GM18873 (cell line): Measurements from ENCODE around the gene IFT80.
A peak's percentile ranks its signal among the peaks of the same experiment; 100 is the strongest.
"Not testable (repeated sequence)": the region's sequence is repeated elsewhere in the genome, so short reads cannot be mapped to it uniquely, and the experiment has no call there.

Experiments
- ATAC-seq: cut with Tn5 transposase; IDR thresholded peaks from one replicate; pipeline ENCODE4 v1.9.1; 2021; ENCODE audit warnings: mild to moderate bottlenecking, moderate library complexity, moderate number of reproducible peaks; ENCODE audit not compliant: unreplicated experiment, low FRiP score

IFT80 gene

DNA sequence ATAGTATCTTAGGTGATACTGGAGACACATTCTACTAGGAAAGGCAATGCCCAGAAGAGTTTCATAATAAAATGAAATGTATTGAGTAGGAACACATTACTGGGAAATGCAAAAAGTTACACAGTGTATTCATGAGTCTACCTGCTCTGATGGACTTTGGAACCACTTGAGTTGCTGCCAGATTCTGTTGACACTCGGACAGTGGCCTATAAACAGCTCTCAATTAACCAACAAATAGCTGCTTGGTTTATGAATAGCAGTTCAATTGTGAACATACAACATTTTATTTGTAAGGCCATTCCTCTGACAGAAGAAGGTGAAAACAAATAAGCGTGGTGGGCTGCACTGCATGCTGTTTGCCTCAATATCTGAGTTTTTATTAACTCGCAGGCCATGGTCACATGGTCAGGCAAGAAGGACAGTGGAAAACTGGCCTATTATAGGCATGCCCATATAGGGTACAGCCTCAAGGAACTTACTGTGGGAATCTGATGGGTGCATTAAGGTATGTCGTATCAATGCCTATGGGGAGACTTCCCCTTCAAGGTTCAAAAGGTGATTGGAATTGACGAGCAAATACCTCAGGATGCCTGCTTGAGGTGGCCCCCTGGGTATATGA, 107.6 kb downstream of the IFT80 start:
- ATAC-seq: no peak

GRCh38 chr3:160287666-160288065, 111.4 kb downstream of the IFT80 start:
- ATAC-seq: no peak

- ATAC-seq: peak; percentile 58
These were observed 112.8 kb downstream of the IFT80 start for GRCh38 chr3:160286231-160286630.

DNA sequence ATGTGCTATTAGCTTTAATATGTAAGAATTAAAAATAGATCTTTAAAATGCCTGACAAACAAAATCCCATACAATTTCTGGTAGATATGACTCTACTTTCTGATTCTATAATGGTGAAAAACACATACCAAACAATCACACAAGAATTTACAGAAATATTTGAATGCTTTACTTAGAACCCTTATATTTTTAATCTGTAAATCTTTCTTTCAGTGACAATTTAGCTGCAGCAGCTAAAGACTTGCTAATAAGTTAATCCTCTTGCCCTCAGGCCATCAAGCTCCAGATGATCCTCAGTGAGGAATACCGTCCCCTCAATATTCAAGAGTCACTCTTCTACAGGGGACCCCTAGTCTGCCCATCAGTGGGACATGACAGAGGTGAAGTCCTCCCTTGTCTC, 118.2 kb downstream of the IFT80 start:
- ATAC-seq: no peak

DNA sequence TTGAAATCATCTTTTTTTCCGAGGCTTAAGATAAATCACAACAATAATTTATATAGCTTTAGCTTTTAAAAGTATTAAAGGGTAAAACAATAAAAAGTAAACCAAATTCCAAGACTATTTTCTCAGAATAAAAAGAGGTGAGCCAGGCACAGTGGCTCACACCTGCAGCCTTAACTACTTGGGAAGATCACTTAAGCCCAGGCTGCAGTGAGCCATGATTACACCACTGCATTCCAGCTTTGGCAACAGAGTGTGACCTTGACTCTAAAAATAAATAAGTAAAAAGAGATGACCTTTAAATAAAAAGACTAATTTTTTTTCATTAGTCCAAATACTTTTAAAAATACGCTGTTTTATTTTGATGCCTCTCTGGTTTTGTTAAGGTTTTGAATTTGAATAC, 119.4 kb downstream of the IFT80 start:
- no peak for ATAC-seq

DNA sequence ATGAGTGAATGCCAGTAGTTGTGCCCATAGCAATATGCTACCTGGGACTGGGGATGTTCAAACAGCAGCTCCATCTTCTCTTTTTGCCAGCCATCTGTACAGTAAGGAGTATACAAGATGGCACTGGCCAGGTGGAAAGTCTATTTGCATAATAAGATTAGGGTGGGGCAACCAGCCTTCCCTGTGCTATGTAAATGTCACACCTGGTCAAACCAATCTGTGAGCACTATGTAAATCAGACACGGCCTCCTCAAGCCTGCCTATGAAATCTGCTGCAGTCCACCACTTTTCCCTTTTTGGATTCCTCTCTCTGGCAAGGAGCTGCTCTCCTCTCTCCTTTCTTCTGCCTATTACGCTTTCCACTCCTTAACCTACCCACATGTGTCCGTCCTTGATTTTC, 120.8 kb downstream of the IFT80 start:
- ATAC-seq: no peak

DNA sequence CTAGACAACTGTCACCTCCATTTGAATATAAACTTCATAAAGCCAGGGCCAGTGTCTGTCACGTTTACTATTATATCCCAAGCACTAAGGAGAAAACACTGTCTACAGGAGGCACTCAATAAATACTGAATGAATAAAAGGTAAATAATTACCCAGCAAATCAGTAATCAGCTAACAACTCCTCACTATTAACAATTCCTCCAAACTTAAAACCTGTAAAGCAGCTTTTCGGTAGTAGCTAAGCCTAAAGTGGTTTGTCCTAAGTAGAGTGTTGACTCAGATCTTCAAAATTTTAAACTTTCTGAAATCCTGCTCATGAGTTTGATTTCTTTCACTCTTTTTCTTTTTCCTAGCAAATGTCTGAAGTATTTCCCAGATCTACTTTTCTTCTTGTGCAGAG, 133.9 kb downstream of the IFT80 start:
- ATAC-seq: no peak

DNA sequence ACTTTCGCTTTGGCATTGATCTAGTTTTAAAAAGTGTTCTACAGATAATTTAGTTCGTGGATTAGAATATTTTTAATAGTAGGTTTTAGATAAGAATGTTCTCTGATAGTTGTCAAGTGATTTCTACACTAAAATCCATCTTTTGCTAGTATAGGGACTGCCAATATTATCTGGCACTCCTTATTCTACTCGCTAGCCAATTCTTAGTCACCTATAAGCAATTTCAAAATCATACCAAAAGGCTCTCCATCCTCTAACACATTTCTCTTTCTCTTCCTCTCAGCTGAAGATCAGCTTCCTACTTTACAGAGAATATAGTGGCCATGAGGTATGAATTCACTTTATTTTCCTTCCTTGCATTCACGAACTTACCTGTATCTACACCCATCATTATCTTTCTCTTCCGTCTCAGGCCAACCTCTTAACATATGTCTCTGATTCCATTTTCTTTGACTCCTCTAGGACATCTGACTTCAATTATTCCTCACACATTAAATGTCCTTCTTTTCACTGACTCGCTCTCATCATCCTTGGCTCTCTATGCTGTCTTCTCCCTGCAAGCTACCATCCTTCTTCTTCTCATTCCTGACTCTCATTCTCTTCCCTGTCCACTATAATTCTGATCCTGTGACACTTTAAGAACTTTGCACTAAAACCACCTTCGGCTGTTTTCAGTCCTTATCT, 138.3 kb downstream of the IFT80 start:
- no peak for ATAC-seq

DNA sequence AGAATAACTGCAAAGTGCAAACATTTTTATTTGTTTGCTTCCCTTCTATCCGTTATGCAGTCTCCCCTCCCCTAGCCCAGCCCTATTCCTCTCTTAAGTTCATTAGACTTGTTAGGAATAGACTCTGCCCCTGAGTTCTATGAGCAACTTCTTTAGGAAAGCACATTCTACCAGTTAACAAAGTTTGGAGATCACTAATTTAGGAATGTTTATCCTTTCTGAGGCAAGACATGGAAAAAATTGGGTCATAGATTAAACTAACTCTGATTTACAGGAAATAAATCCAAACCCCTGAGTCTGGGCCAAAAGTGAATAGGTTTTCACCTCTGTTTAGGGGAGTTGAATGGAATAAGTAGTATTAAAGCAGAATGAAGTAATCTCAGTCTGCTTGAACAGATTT, 139.4 kb downstream of the IFT80 start:
- no peak for ATAC-seq

DNA sequence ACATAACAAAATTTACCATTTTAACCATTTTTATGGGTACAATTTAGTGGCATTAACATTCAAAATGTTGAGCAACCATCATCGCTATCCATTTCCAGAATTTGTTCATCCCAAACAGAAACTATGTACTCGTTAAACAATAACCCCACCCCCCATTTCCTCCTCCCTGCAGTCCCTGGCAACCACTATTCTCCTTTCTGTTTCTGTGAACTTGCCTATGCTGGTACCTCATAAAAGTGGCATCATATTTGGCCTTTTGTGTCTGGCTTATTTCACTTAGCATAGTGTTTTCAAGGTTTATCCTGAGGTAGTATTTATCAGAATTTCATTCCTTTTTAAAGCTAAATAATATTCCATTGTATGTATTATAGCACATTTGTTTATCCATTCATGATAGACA, 141.4 kb downstream of the IFT80 start:
- ATAC-seq: no peak

- ATAC-seq: no peak
These were observed 145.7 kb downstream of the IFT80 start for GRCh38 chr3:160253298-160253697.

DNA sequence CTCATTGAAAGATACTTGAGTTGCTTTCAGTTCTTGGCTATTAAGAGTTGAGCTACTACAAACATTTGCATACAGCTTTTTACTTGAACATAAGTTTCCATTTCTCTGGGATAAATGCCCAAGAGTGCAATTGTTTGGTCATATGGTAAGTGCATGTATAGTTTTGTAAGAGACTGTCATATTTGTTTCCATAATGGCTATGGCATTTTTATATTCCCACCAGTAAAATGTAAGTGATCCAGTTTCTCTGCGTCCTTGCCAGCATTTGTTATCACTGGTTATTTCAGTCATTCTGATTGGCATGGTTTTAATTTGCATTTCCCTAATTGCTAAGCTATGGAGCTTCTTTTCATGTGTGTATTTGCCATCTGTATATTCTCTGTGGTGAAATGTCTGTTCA, 151.3 kb downstream of the IFT80 start:
- ATAC-seq: no peak

- ATAC-seq: no peak
These were observed 153.7 kb downstream of the IFT80 start for GRCh38 chr3:160245261-160245800.

DNA sequence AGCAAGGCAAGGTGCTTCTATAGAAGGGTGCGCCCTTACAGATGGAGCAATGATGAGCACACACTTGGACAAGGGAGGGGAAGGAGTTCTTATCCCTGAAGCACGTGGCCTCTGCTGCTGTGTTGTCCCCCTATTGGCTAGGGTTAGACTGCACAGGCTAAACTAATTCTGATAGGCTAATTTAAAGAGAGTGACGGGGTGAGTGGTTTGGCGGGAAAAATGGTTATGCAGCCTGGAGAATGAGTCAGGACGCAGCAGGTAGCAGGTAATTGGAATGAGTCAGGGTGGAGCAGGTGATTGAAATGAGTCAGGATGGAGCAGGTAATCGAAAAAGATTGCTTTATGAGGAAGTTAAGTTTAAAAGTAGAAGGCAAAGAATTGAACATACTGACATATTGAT, 158.3 kb downstream of the IFT80 start:
- not testable (repeated sequence) for ATAC-seq

DNA sequence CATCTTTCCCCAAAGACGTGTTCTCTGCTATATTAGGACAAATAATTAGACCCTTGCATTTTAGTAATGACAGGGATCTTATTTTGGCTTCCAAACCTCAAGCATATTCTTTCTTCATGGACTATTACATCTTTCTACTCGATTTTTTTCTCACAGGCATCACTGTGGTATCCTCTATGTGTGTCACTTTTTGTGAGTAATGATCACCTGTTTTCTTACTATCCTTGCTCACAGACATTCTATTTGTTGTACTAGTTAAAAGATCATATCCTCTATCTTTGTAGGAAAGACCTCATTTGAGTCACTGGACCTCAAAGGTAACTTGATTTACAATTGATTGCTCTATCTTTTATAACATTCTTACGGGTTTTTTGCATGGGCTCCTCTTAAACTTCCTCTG, 167.0 kb downstream of the IFT80 start:
- no peak for ATAC-seq

DNA sequence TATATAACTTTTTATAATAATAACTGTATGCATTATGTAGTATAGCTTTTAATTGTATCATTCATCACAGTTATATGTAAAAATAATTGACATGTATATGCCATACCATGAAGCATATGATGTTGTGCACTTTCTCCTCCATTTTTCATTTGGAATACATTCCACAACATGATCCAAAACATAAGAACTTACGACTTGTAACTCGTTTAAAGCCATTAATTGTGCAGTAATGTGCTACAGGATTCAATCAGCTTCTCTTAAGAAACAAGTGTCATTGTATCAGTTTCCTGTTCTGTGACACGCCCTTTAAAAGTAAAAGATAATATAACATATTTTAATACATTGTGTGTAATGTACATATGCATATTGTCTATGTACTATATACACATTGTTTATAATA, 171.6 kb downstream of the IFT80 start:
- ATAC-seq: no peak

DNA sequence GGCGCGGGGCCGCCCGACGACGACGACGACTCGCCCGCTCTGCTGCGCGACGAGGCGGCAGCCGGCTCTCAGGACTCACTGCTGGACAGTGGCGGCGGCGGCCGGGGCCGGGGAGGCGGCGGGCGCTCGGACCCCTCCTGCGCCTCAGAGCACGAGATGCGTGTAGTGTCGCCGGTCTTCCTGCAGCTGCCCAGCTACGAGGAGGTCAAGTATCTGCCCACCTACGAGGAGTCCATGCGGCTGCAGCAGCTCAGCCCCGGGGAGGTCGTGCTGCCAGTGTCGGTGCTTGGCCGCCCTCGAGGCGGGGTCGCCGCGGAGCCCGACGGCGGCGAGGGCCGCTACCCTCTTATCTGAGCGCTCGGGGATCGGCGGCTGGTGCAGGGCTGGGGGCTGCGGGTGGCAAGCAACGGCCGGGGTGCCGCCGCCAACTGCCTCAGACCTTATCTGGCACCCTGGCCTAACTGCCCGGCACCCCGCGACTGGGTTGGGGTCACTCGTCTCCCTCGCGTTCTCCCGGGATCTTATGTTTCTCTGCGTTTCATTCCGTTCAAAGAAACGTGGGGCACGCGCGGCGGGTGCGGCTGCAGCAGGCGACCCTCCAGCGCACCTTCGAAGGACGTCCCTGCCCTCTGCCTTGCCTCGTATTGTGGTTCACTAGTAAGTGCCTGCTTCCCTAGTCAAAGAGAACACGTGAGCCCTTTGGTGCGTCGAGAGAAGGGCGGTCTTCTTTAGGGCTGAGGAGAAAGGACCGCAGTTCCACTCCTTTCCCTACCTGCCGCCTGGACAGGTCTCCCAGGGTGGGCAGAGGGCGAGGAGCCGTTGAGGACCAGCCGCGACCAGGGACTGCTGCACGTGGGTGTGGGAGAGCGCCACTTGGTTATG, 172.8 kb downstream of the IFT80 start:
- ATAC-seq: peak; percentile 3

GRCh38 chr3:160225176-160226025, 173.6 kb downstream of the IFT80 start, which contains the start of gene C3orf80:
Gene C3orf80 (plus strand): TSS chr3:160225422. CDS start chr3:160225636, 214 bp downstream.
- ATAC-seq: peak; percentile 82

- no peak for ATAC-seq
These were observed 174.2 kb downstream of the IFT80 start for GRCh38 chr3:160224811-160225175.

DNA sequence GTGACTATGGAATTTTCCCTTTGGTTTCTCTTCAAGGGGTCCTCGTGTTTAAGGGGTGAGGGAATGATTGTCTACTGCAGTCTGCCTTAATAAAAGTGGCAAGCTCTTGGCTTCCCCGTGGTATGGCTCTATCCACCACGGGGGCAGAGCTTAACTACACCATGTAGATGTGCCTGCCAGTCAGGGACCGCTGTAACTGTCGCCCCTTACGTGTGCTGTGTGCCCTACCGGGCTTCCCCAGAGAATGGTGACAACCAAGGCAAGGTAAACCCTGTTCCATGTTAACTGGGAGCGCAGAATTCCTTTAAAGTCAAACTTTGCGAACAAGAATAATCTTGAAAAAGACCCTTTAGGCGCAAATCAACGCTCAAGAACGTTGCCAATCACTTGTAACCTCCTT, 174.8 kb downstream of the IFT80 start:
- no peak for ATAC-seq
